Heart left ventricle (tissue), 16 donors: ENCODE results near the gene PKD1. TPM values are rescaled to one million over a fixed set of nuclear protein-coding genes. Genes with fewer than 3 reads are reported as not detected.
"Not testable (repeated sequence)": the region's sequence is repeated elsewhere in the genome, so short reads cannot be mapped to it uniquely, and the experiment has no call there.

Experiments
- ATAC-seq, 4 donors: fragments of 200-7000 bp; cut with Tn5 transposase; one replicate each; pipeline ENCODE4 v1.9.1; 2020 to 2022; ENCODE audit warnings: moderate library complexity in 4 of 4, mild to moderate bottlenecking in 3 of 4, moderate number of reproducible peaks in 1 of 4
- DNase-seq, 5 donors: peaks; one replicate each; pipeline ENCODE4 v3.0.0-alpha.2; 2020
- H3K27ac ChIP-seq, 12 donors: fragments of 200-600 bp; sonication (generic) in 4 of 12; one replicate each; pipeline versions ENCODE4 v1.5.0 to v1.8.0; 2016 to 2022; ENCODE audit warnings: mild to moderate bottlenecking in 2 of 12
- H3K27me3 ChIP-seq, 9 donors: fragments of 200-600 bp; sonication (generic) in 2 of 9; one replicate each; pipeline versions ENCODE4 v1.5.1 to v1.8.0; 2016 to 2022; ENCODE audit warnings: mild to moderate bottlenecking in 3 of 9
- H3K36me3 ChIP-seq, 9 donors: fragments of 200-600 bp; sonication (generic) in 2 of 9; one replicate each; pipeline versions ENCODE4 v1.5.0 to v1.8.0; 2018 to 2022; ENCODE audit warnings: mild to moderate bottlenecking in 2 of 9
- H3K4me1 ChIP-seq, 12 donors: fragments of 200-600 bp; sonication (generic) in 4 of 12; one replicate each; pipeline versions ENCODE4 v1.5.0 to v1.8.0; 2016 to 2022; ENCODE audit warnings: mild to moderate bottlenecking in 3 of 12
- H3K4me3 ChIP-seq, 12 donors: fragments of 200-600 bp; sonication (generic) in 4 of 12; one replicate each; pipeline versions ENCODE4 v1.5.0 to v1.8.0; 2017 to 2022; ENCODE audit warnings: mild to moderate bottlenecking in 9 of 12, moderate library complexity in 4 of 12
- H3K9me3 ChIP-seq, 12 donors: fragments of 200-600 bp; sonication (generic) in 4 of 12; one replicate each; pipeline versions ENCODE4 v1.5.0 to v1.8.0; 2016 to 2022; ENCODE audit warnings: mild to moderate bottlenecking in 1 of 12
- CTCF ChIP-seq, 12 donors: fragments of 200-600 bp; sonication (generic) in 4 of 12; IDR thresholded peaks; one replicate each; pipeline versions ENCODE4 v1.5.0 to v1.8.0; 2018 to 2022; ENCODE audit warnings: antibody characterized with exemption in 12 of 12, mild to moderate bottlenecking in 5 of 12
- POLR2A ChIP-seq, 2 donors: fragments of 450-650 bp; IDR thresholded peaks; one replicate each; pipeline ENCODE4 v1.6.1; 2017; ENCODE audit warnings: antibody characterized with exemption in 2 of 2, mild to moderate bottlenecking in 2 of 2, moderate library complexity in 2 of 2
- WGBS, 4 donors: extraction: QIAGEN DNeasy Blood & Tissue Kit in 2 of 4; methylation state at CpG; one replicate each; pipeline versions ENCODE4 v1.1.5 to v1.1.7; 2013 to 2018; 5-methylcytosine and 5-hydroxymethylcytosine counted together
- intact Hi-C, 10 donors: fragments of 100-400 bp; cut with DNase I; formaldehyde crosslinking; loops; one replicate each; pipeline versions ENCODE4 v1.11.1 to v1.14.2; 2022
- polyA plus RNA-seq, 2 donors: library from polyadenylated mRNA; stranded (reverse); fragments of 200-250 nt; gene quantifications; one replicate each; pipeline ENCODE4 v1.2.3, GENCODE V29; 2013
- total RNA-seq, 9 donors: library from RNA; depleted of rRNA in 2 of 9; stranded (reverse); fragments of >200 nt in 2 of 9; fragmentation: NEBNext Ultra II Directional in 3 of 9; extraction: Animal tissue kit (Norgen Biotek cat#: 25700) in 3 of 9; gene quantifications; one replicate each; pipeline versions ENCODE4 v1.1.0 to v1.2.4, GENCODE V29; 2016 to 2023
- donor health status: ischemic (EF 13 %, LVEDD 7.1; RV severe dilation, severe dysfunction).
- donor health status: healthy with polysubstance abuse.
- donor health status: DM: no; HTN: yes; CAD: no.
- donor health status: DM: no; HTN: no; CAD: no.
- donor health status: ischemic (EF 25% LVEDD 6.9; RV normal size, moderate dysfunction).
- donor health status: ischemic (EF 25% LVEDD 5.7; RV mildly dilated, moderate dysfunction).
- donor health status: healthy.
- donor health status: DM: yes; HTN: yes; CAD: no.
- donor health status: ischemic (EF 35%, LVEDD 5.7; RV mildly dilated, moderate dysfunction).
- donor health status: nonischemic (EF 11% LVEDD 7.7; RV severe dilation, severe dysfunction).
- donor health status: DM: yes; HTN: yes; CAD: no.
- donor health status: PGD.
- donor health status: ischemic (EF 29% LVEDD 5.4; RV normal size, mild dysfunction).
- donor health status: nonischemic (EF 23%, LVEDD 6.1; RV moderate dilation, normal function).

The PKD1 gene
- total and polyA plus RNA-seq, 11 donors: 64.9 to 441 (median 105) TPM

DNA sequence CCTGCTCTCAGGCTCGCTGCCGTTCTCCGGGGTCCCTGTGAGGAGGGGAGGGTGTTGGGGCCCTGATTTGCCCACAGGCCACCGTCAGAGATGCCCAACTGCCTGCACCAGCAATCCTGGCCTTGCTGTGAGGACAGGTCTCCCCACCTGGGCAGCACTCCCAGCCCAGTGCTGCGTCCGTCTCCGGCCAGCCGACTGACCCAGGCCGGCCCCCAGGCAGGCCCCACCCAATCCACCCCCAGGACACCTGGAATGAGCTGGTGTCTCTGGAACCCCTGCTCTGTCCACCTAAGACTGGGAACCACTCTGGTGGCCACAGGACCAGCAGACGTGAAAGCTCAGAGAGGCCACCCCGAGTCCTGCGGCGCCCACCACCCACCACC, 20.1 kb downstream of the PKD1 start:
- Histone ChIP-seq H3K36me3 (peaks cover 0 to 43% (median 34%) of the 10 kb centered on the region in 9 donors), H3K27me3 (no peaks in the 10 kb centered on the region), H3K27ac (no peak overlapping the region), H3K4me1 (peaks cover 0 to 18% (median 6%) of the 10 kb centered on the region in 12 donors), H3K4me3 (no peak overlapping the region), H3K9me3 (no peaks in the 10 kb centered on the region)
- TF ChIP-seq CTCF (IDR thresholded peaks at IDR 0.05) (no peak), POLR2A (IDR thresholded peaks at IDR 0.05) (no peak)
- intact Hi-C loops: no loop called here
- DNase-seq (peak in 1 of 5 donors; percentile 44), ATAC-seq (no peak)
- WGBS, 4 donors: 80 to 91% (median 88%) methylated on average over 2 to 13 of the region's 13 CpGs

GRCh38 chr16:2114885-2115590, 20.7 kb downstream of the PKD1 start:
- H3K9me3 ChIP-seq, H3K27me3 ChIP-seq, intact Hi-C loops, ATAC-seq, H3K4me3 ChIP-seq, H3K27ac ChIP-seq: not testable (repeated sequence)
- 76 to 84% (median 82%) methylated on average over 25 to 33 of the region's 34 CpGs for WGBS, 4 donors
- DNase-seq: peak in 1 of 5 donors; percentile 31
- Histone ChIP-seq H3K36me3 (peaks cover 0 to 48% (median 39%) of the 10 kb centered on the region in 9 donors), H3K4me1 (peaks cover 0 to 15% (median 6%) of the 10 kb centered on the region in 12 donors)

DNA sequence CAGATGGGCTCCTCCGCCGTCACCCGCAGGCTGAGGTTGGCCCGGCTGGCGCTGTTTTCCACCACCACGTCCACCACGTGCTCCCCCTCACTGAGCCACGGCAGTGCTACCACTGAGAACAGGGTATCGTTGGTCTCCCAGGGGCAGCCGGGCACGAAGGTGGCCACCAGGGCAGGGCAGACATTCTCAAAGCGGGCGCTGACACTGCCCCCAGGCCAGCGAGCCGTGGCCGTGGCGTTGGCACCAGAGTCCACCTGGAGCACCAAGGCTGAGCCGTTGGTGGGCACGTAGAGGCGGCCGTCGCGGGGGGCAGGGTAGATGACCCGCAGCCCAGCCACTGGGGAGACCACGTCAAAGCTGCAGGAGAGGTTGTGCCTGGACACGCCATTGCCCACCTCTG, 21.5 kb downstream of the PKD1 start:
- H3K4me3 ChIP-seq, H3K27ac ChIP-seq, ATAC-seq, H3K9me3 ChIP-seq, intact Hi-C loops, H3K27me3 ChIP-seq: not testable (repeated sequence)
- peak in 1 of 5 donors; percentile 54 for DNase-seq
- Histone ChIP-seq H3K4me1 (peaks cover 0 to 15% (median 6%) of the 10 kb centered on the region in 12 donors), H3K36me3 (peaks cover 0 to 56% (median 44%) of the 10 kb centered on the region in 9 donors)
- 95 to 97% (median 96%) methylated on average over 18 to 26 of the region's 26 CpGs for WGBS, 4 donors

GRCh38 chr16:2112539-2113106, 23.1 kb downstream of the PKD1 start:
- Histone ChIP-seq H3K36me3 (peaks cover 0 to 72% (median 55%) of the 10 kb centered on the region in 9 donors), H3K4me1 (peaks cover 0 to 12% (median 6%) of the 10 kb centered on the region in 12 donors)
- 83 to 89% (median 87%) methylated on average over 14 to 30 of the region's 30 CpGs for WGBS, 4 donors
- peak in 1 of 5 donors; percentile 25 for DNase-seq
- H3K27me3 ChIP-seq, intact Hi-C loops, H3K9me3 ChIP-seq, ATAC-seq, H3K27ac ChIP-seq, H3K4me3 ChIP-seq: not testable (repeated sequence)

GRCh38 chr16:2111412-2112335, 24.0 kb downstream of the PKD1 start:
- H3K36me3 ChIP-seq: peaks cover 0 to 76% (median 59%) of the 10 kb centered on the region in 9 donors
- H3K4me1 ChIP-seq, intact Hi-C loops, DNase-seq, H3K27ac ChIP-seq, H3K9me3 ChIP-seq, H3K4me3 ChIP-seq, H3K27me3 ChIP-seq: not testable (repeated sequence)
- ATAC-seq: peak in 2 of 4 donors; percentile 12 to 16
- WGBS, 4 donors: 88 to 96% (median 95%) methylated on average over 19 to 65 of the region's 65 CpGs

GRCh38 chr16:2111009-2111353, 24.7 kb downstream of the PKD1 start:
- intact Hi-C loops, H3K27me3 ChIP-seq, H3K27ac ChIP-seq, H3K4me3 ChIP-seq, H3K9me3 ChIP-seq, DNase-seq, H3K4me1 ChIP-seq: not testable (repeated sequence)
- 96 to 99% (median 97%) methylated on average over 24 to 36 of the region's 36 CpGs for WGBS, 4 donors
- H3K36me3 ChIP-seq: peaks cover 0 to 81% (median 64%) of the 10 kb centered on the region in 9 donors
- peak in 1 of 4 donors; percentile 9 for ATAC-seq

- 88 to 95% (median 90%) methylated on average over 10 to 43 of the region's 43 CpGs for WGBS, 4 donors
- intact Hi-C loops, DNase-seq, H3K9me3 ChIP-seq, H3K27ac ChIP-seq, H3K4me1 ChIP-seq, H3K27me3 ChIP-seq, H3K4me3 ChIP-seq: not testable (repeated sequence)
- peak; percentile 11 to 64 (median 50) for ATAC-seq
- peaks cover 0 to 87% (median 69%) of the 10 kb centered on the region in 9 donors for H3K36me3 ChIP-seq
These were observed 25.2 kb downstream of the PKD1 start for GRCh38 chr16:2110332-2111008.

GRCh38 chr16:2109872-2110271, 25.8 kb downstream of the PKD1 start:
- intact Hi-C loops, H3K9me3 ChIP-seq, H3K27ac ChIP-seq, H3K27me3 ChIP-seq, H3K4me3 ChIP-seq, H3K4me1 ChIP-seq, DNase-seq: not testable (repeated sequence)
- peak; percentile 8 to 25 (median 10) for ATAC-seq
- 90 to 93% (median 91%) methylated on average over 4 to 23 of the region's 23 CpGs for WGBS, 4 donors
- peaks cover 0 to 92% (median 74%) of the 10 kb centered on the region in 9 donors for H3K36me3 ChIP-seq

GRCh38 chr16:2109271-2109580, 26.5 kb downstream of the PKD1 start:
- H3K27ac ChIP-seq, H3K4me3 ChIP-seq, H3K27me3 ChIP-seq, H3K4me1 ChIP-seq, DNase-seq, H3K9me3 ChIP-seq, intact Hi-C loops: not testable (repeated sequence)
- ATAC-seq: peak in 1 of 4 donors; percentile 5
- 94 to 98% (median 96%) methylated on average over 16 to 25 of the region's 25 CpGs for WGBS, 4 donors
- H3K36me3 ChIP-seq: peaks cover 0 to 89% (median 71%) of the 10 kb centered on the region in 9 donors
